ENCODE measurements around the gene KCNMA1. TPM values are rescaled to one million over a fixed set of nuclear protein-coding genes. Genes with fewer than 3 reads are reported as not detected.

Gene KCNMA1
- total RNA-seq, 1 experiment from 2014 or later, result 0.49 TPM

GRCh38 chr10:77037735-77038403, 599.7 kb downstream of the KCNMA1 start (continued):
- TF ChIP-seq YY1 (IDR thresholded peaks at IDR 0.05; ENCODE audit: extremely low read depth, insufficient replicate concordance, low read depth, low read length) (no peak), ZNF274 (IDR thresholded peaks at IDR 0.05; ENCODE audit: low read depth, low read length) (no peak), EZH2 (IDR thresholded peaks at IDR 0.05) (no peak), ZFX (IDR thresholded peaks at IDR 0.05) (no peak), ELF1 (IDR thresholded peaks at IDR 0.05; ENCODE audit: borderline replicate concordance, low read depth) (no peak), SIN3A (IDR thresholded peaks at IDR 0.05; ENCODE audit: low read depth) (no peak), POLR2A (IDR thresholded peaks at IDR 0.05; ENCODE audit: borderline replicate concordance, extremely low read depth, insufficient read depth, insufficient read length) (no peak), SP1 (IDR thresholded peaks at IDR 0.05; ENCODE audit: low read depth) (no peak), POLR2AphosphoS5 (IDR thresholded peaks at IDR 0.05; ENCODE audit: low read depth, low read length) (no peak), CBX3 (IDR thresholded peaks at IDR 0.05; ENCODE audit: low read depth) (no peak)
- TF ChIP-seq, protein P1, sequence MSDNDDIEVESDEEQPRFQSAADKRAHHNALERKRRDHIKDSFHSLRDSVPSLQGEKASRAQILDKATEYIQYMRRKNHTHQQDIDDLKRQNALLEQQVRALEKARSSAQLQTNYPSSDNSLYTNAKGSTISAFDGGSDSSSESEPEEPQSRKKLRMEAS (IDR thresholded peaks at IDR 0.05), result no peak

DNA sequence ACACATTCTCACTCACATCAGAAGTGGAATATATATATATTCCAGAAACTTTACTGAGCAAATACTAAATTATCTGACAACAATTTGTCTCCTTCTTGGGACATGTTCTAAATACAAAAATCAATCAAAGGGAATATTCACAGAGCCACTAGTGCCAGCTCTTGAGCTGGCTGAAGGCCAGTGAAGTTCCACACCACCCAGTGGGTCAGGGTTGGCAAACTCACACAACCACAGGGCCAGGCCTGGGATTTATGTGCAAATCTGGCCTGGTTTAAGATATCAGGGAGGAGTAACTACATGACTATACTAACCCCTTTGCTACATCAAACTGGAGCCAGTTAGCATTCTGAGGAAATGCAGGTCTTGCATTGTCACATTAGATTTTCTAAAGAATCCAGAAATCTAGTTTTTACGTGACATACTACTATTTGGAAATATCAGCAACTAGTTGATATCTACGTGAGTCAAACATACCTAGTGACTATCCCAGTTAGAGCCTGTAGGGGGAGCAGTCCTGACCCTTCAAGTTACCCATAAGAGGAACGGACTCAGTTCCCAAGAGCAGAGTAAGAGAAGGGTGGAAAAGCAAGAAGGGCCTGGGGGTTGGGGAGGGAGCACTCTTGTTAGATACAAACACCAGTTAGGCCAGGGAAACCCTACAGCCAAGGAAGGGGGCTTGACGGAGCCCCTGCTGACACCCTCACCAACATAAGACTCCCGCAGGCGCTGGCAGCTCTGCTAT, 600.4 kb downstream of the KCNMA1 start:
- no peak overlapping the region for H2AFZ ChIP-seq (ENCODE audit: low read depth, low read length, poor library complexity, severe bottlenecking)
- H3K4me3 ChIP-seq (replicated peaks in 1 of 2; ENCODE audit: low read depth in 1 of 2, low read length in 2 of 2), result no peak overlapping the region
- ATAC-seq (peak; percentile 87), DNase-seq (ENCODE audit: low read depth, low spot score) (peak; percentile 51)
- no peaks in the 10 kb centered on the region for H3K9me2 ChIP-seq (ENCODE audit: insufficient read depth)
- no peak overlapping the region for H3K27ac ChIP-seq (ENCODE audit: low read depth, low read length)
- ChIA-PET RAD21 (ENCODE audit: low non-redundant PET in 1 of 2, low total read pairs in 2 of 2, uncharacterized antibody in 2 of 2, unreplicated experiment in 2 of 2) (no interaction called here), CTCF (interaction anchor here (0.6 kb wide), 1 partner anchor 515 kb away, joined by 4 read pairs; no protein-coding TSS in a partner anchor), POLR2A (no interaction called here)
- H4K20me1 ChIP-seq (ENCODE audit: insufficient read depth), result no peaks in the 10 kb centered on the region
- H3K9me3 ChIP-seq (ENCODE audit: control insufficient read depth in 1 of 2, insufficient read depth in 1 of 2, low read depth in 1 of 2, low read length in 2 of 2), result no peaks in the 10 kb centered on the region
- no peaks in the 10 kb centered on the region for H3K4me1 ChIP-seq (ENCODE audit: control insufficient read depth in 1 of 2, insufficient read depth in 2 of 2, low read length in 2 of 2)
- no peaks in the 10 kb centered on the region for H3K79me2 ChIP-seq (ENCODE audit: insufficient read depth, low read length)
- no peaks in the 10 kb centered on the region for H3K36me3 ChIP-seq (ENCODE audit: control insufficient read depth in 1 of 2, insufficient read depth in 2 of 2, low read length in 2 of 2)
- intact Hi-C loops (cut with micrococcal nuclease), result no loop called here
- no TSS peak for BruUV-seq (replicated peaks)
- H3K9ac ChIP-seq (ENCODE audit: low read length), result no peak overlapping the region
- H3K4me2 ChIP-seq (ENCODE audit: low read length), result no peak overlapping the region
- TF ChIP-seq SIN3A (IDR thresholded peaks at IDR 0.05; ENCODE audit: low read depth), result no peak
- TF ChIP-seq, protein P2, sequence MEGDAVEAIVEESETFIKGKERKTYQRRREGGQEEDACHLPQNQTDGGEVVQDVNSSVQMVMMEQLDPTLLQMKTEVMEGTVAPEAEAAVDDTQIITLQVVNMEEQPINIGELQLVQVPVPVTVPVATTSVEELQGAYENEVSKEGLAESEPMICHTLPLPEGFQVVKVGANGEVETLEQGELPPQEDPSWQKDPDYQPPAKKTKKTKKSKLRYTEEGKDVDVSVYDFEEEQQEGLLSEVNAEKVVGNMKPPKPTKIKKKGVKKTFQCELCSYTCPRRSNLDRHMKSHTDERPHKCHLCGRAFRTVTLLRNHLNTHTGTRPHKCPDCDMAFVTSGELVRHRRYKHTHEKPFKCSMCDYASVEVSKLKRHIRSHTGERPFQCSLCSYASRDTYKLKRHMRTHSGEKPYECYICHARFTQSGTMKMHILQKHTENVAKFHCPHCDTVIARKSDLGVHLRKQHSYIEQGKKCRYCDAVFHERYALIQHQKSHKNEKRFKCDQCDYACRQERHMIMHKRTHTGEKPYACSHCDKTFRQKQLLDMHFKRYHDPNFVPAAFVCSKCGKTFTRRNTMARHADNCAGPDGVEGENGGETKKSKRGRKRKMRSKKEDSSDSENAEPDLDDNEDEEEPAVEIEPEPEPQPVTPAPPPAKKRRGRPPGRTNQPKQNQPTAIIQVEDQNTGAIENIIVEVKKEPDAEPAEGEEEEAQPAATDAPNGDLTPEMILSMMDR (IDR thresholded peaks at IDR 0.05 in 2 of 3, conservative IDR thresholded peaks at IDR 0.05 in 1 of 3; ENCODE audit: borderline replicate concordance in 1 of 3, insufficient read depth in 1 of 3, low read depth in 2 of 3, low read length in 2 of 3), result peak; percentile 21 to 81 (median 80); a peak in 5 of 6 replicates
- TF ChIP-seq RAD21 (IDR thresholded peaks at IDR 0.05; ENCODE audit: low read depth), result peak; percentile 15; the same call in 1 of the 2 replicates
- H3K27me3 ChIP-seq (ENCODE audit: insufficient read depth, low read length), result peaks cover 42% of the 10 kb centered on the region

Measured in HCT116 (cell line).